HUES64 (cell line): Measurements from ENCODE around the gene CA4.

ENCODE experiments used
- H3K27ac ChIP-seq: 2 replicates; pipeline ENCODE4 v1.7.0; 2013; ENCODE audit warnings: low read depth, low read length, inconsistent platforms
- H3K27me3 ChIP-seq: 2 replicates; pipeline ENCODE4 v1.6.1; 2013; ENCODE audit warnings: mild to moderate bottlenecking, low read length; ENCODE audit not compliant: insufficient read depth
- H3K36me3 ChIP-seq: 2 replicates; pipeline ENCODE4 v1.6.1; 2013; ENCODE audit warnings: mild to moderate bottlenecking, low read length; ENCODE audit not compliant: insufficient read depth
- H3K4me1 ChIP-seq: 2 replicates; pipeline ENCODE4 v1.6.1; 2013; ENCODE audit warnings: mild to moderate bottlenecking, low read length, moderate library complexity; ENCODE audit not compliant: insufficient read depth
- H3K4me3 ChIP-seq: 2 replicates; pipeline ENCODE4 v1.5.1; 2013; ENCODE audit warnings: mild to moderate bottlenecking, low read length, moderate library complexity
- H3K9ac ChIP-seq: 2 replicates; pipeline ENCODE4 v1.6.1; 2013; ENCODE audit warnings: mild to moderate bottlenecking, low read depth, low read length
- H3K9me3 ChIP-seq: 2 replicates; pipeline ENCODE4 v1.6.1; 2013; ENCODE audit warnings: low read depth, low read length; ENCODE audit not compliant: insufficient read depth
- WGBS: fragments of 150-250, 120-280 bp; methylation state at CpG from one replicate; pipeline ENCODE4 v1.1.7; 2013; ENCODE audit warnings: missing lambda C conversion rate; 5-methylcytosine and 5-hydroxymethylcytosine counted together

CA4 gene

GRCh38 chr17:60134396-60135150 is 15.2 kb upstream of the CA4 start:
- H3K4me1 ChIP-seq = no peaks in the 10 kb centered on the region; the same call in 1 of the 2 replicates
- peaks cover 5% of the 10 kb centered on the region; the same call in 1 of the 2 replicates for H3K36me3 ChIP-seq
- H3K4me3 ChIP-seq = peak overlapping the region; percentile 74
- WGBS = 19% methylated on average over 13 of the region's 16 CpGs
- H3K27ac ChIP-seq = no peak overlapping the region
- peak overlapping the region; percentile 51 for H3K9ac ChIP-seq
- H3K9me3 ChIP-seq = no peaks in the 10 kb centered on the region
- peaks cover 53% of the 10 kb centered on the region for H3K27me3 ChIP-seq

GRCh38 chr17:60135151-60135950 is 14.4 kb upstream of the CA4 start:
- H3K9me3 ChIP-seq = no peaks in the 10 kb centered on the region
- H3K27me3 ChIP-seq = peaks cover 61% of the 10 kb centered on the region
- peak overlapping the region; percentile 51 for H3K9ac ChIP-seq
- H3K27ac ChIP-seq = no peak overlapping the region
- H3K4me1 ChIP-seq = no peaks in the 10 kb centered on the region; the same call in 1 of the 2 replicates
- peaks cover 5% of the 10 kb centered on the region; the same call in 1 of the 2 replicates for H3K36me3 ChIP-seq
- WGBS = 4% methylated on average over 54 of the region's 54 CpGs
- H3K4me3 ChIP-seq = peak overlapping the region; percentile 74

GRCh38 chr17:60135951-60136666 is 13.7 kb upstream of the CA4 start:
- no peak overlapping the region for H3K9ac ChIP-seq
- H3K4me3 ChIP-seq = peak overlapping the region; percentile 74
- H3K9me3 ChIP-seq = no peaks in the 10 kb centered on the region
- H3K4me1 ChIP-seq = peaks cover 4% of the 10 kb centered on the region; the same call in 1 of the 2 replicates
- WGBS = 83% methylated on average over 13 of the region's 13 CpGs
- no peak overlapping the region for H3K27ac ChIP-seq
- H3K36me3 ChIP-seq = peaks cover 5% of the 10 kb centered on the region; the same call in 1 of the 2 replicates
- peaks cover 68% of the 10 kb centered on the region for H3K27me3 ChIP-seq

DNA sequence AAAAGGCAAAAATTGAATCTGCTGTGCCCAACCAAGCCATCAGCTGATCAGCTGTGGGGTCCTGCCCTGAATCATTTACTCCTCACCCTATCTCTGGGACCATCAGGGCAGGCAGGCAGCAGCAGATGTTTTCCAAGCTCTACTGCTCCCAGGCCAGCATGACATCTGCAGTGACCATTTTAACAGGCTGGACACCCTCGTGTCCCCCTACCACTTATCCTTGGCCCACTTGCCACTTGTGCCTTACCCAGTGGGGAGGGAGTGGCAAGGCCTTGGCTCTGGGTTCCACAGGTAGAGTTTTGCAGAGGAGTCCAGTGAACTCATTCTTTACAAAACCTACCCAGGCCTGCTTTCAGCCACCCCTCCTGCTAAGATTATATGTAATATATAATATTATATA is 12.0 kb upstream of the CA4 start:
- Histone ChIP-seq H3K4me1 (peaks cover 15% of the 10 kb centered on the region; the same call in 1 of the 2 replicates), H3K36me3 (no peaks in the 10 kb centered on the region), H3K9me3 (no peaks in the 10 kb centered on the region), H3K27ac (no peak overlapping the region), H3K4me3 (no peak overlapping the region), H3K9ac (no peak overlapping the region), H3K27me3 (peaks cover 77% of the 10 kb centered on the region)
- 50% methylated on average over 1 of the region's 1 CpG for WGBS

DNA sequence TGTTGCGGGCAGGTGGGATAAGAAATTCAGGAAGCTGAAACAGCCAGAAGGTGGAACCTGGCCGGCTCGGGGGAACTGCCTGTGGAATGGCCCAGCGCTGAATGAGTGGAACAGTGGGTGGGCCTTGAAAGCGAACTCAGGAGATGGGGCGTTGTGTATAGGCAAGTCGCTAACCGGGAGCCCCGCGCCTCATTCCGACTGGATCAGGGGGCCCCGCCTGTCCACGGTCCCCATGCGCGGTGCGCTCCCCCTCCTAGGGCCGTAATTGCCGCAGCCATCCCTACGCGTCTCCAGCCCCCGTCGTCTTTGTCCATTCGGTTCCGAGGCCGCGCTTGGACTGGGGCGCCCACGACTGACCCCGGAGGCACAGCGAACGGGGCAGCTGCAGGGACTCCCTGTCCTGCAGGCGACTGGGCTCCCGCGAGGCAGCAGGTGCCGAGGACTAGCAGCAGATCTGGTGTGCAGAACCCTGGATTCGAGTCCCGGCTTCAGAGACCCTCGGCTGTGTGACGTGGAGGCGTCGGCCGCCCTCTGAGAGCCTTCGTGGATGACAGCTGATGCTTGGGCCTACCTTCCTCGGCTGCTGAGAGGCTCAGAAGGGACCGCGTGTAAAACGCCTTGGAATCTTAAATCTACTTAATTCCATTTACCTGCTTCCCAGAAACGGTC is 10.9 kb upstream of the CA4 start:
- WGBS = 64% methylated on average over 48 of the region's 48 CpGs
- H3K9me3 ChIP-seq = no peaks in the 10 kb centered on the region
- H3K27me3 ChIP-seq = peaks cover 77% of the 10 kb centered on the region
- no peaks in the 10 kb centered on the region for H3K36me3 ChIP-seq
- peak overlapping the region; percentile 36; the same call in 1 of the 2 replicates for H3K4me3 ChIP-seq
- H3K4me1 ChIP-seq = peaks cover 22% of the 10 kb centered on the region; the same call in 1 of the 2 replicates
- no peak overlapping the region for H3K27ac ChIP-seq
- H3K9ac ChIP-seq = no peak overlapping the region

- WGBS = 21% methylated on average over 66 of the region's 66 CpGs
- Histone ChIP-seq H3K9ac (no peak overlapping the region), H3K27ac (no peak overlapping the region), H3K27me3 (peaks cover 76% of the 10 kb centered on the region), H3K4me1 (peaks cover 22% of the 10 kb centered on the region; the same call in 1 of the 2 replicates), H3K36me3 (no peaks in the 10 kb centered on the region), H3K4me3 (peak overlapping the region; percentile 36), H3K9me3 (no peaks in the 10 kb centered on the region)
These were observed 10.1 kb upstream of the CA4 start for GRCh38 chr17:60139438-60140285.

DNA sequence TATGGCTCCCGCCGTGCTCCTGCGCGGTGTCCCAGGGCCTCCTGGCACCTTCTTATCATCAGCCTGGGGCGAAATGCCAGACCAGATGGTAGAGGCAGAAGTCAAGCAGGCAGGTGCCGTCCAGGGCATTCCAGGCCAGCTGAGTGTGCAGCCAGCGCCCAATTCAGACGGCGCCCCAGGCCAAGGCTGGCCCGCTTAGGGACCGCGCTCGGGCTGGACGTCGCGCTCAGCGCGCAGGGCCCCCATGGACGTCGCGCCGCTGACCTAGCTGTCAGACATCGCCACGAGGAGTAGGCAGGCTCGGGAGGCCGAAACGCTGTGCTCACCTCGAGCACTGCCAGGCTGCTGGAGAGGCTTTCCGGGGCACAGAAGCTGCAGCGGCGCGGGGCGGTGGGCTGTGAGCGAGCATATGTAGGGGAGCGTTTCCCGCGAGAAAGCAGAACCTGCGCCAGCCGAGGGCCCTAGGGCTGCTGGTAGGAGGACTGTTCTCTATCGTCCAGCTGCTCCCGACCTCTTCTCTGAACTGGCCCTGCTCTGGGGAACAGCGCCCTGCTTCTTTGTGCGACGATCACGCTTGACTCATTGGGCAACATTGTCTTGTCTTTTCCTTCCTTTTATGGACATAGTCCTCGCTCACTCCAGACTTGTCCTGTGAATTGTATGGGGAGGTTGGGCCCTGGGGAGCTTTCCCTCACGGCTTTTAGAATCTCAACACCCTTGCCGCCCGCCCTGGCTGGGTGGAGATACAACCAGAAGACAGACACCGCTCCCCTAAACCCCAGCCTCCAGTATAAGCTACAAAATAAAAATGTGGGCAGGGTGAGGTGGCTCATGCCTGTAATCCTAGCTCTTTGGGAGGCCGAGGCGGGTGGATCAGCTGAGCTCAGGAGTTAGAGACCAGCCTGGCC is 8.4 kb upstream of the CA4 start:
- peaks cover 36% of the 10 kb centered on the region for H3K4me1 ChIP-seq
- peaks cover 77% of the 10 kb centered on the region for H3K27me3 ChIP-seq
- H3K36me3 ChIP-seq = no peaks in the 10 kb centered on the region
- WGBS = 7% methylated on average over 51 of the region's 52 CpGs
- H3K27ac ChIP-seq = no peak overlapping the region; the same call in 1 of the 2 replicates
- peak overlapping the region; percentile 51; the same call in 1 of the 2 replicates for H3K9ac ChIP-seq
- peak overlapping the region; percentile 56 for H3K4me3 ChIP-seq
- no peaks in the 10 kb centered on the region for H3K9me3 ChIP-seq

DNA sequence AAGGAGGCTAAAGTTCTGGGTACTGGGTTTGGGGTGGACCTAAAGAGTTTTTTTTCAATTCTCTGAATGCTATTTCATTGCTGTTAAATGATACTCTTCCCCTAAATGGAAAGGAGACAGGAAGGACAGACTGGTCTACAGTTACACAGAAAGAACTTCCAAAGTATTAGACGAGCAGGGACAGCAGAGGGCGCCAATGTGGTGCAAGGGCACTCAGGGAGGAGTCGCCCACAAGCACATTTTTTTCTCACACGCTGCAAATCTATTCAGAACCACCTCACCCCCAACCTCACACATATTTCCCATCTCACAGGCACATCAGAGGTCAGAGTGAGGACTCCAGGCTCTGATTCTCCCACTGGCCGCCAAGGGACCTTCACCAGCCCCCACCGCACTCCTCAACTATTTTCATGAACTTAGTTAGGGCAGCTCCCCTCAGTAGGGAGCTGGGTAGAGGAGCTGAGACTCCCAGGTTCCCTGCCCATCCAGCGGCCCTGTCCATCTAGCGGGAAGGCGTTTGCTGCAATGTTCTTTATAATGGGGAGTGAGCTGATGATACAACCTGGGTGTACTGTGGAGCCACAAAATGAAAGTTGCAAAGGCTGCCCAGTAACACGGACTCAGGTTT is 6.8 kb upstream of the CA4 start:
- Histone ChIP-seq H3K9me3 (no peaks in the 10 kb centered on the region), H3K4me3 (peak overlapping the region; percentile 56), H3K27me3 (peaks cover 70% of the 10 kb centered on the region), H3K4me1 (peaks cover 36% of the 10 kb centered on the region), H3K9ac (no peak overlapping the region), H3K27ac (peak overlapping the region; percentile 63), H3K36me3 (no peaks in the 10 kb centered on the region)
- 7% methylated on average over 10 of the region's 10 CpGs for WGBS
